Measurements from ENCODE around the gene ASB8. TPM values are rescaled to one million over a fixed set of nuclear protein-coding genes. Genes with fewer than 3 reads are reported as not detected.

The ASB8 gene
- total RNA-seq, 6 experiments from 2014 or later, result 17.7 to 29.3 (median 21.6) TPM

DNA sequence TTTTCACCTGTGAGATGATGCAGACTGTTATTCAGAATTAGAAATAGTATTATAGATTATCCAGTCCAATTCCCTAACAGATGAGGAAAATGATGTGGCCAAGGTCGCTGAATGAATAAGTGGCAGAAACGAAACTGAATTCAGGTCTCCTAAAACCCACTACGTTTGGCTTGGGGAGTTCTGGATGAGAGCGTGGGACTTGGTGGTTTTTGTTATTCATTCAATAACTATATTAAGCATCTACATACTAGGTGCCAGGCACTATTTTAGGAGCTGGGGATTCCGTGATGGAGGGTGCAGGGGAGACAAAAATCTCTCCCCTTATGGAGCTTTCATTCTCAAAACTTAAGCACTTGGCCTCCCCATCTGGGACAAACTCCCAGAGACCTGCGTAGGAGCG, 25.3 kb upstream of the ASB8 start:
- intact Hi-C loops (cut with DNase I), result no loop called here
- peaks cover 0 to 12% (median 0%) of the 10 kb centered on the region in 4 donors for H3K4me1 ChIP-seq
- H3K36me3 ChIP-seq, result no peaks in the 10 kb centered on the region
- ATAC-seq (no peak), DNase-seq (no peak)
- H3K27me3 ChIP-seq, result peaks cover 0 to 12% of the 10 kb centered on the region in 2 donors
- H3K27ac ChIP-seq, result no peak overlapping the region
- TF ChIP-seq POLR2A (IDR thresholded peaks at IDR 0.05), result no peak
- TF ChIP-seq, protein P1, sequence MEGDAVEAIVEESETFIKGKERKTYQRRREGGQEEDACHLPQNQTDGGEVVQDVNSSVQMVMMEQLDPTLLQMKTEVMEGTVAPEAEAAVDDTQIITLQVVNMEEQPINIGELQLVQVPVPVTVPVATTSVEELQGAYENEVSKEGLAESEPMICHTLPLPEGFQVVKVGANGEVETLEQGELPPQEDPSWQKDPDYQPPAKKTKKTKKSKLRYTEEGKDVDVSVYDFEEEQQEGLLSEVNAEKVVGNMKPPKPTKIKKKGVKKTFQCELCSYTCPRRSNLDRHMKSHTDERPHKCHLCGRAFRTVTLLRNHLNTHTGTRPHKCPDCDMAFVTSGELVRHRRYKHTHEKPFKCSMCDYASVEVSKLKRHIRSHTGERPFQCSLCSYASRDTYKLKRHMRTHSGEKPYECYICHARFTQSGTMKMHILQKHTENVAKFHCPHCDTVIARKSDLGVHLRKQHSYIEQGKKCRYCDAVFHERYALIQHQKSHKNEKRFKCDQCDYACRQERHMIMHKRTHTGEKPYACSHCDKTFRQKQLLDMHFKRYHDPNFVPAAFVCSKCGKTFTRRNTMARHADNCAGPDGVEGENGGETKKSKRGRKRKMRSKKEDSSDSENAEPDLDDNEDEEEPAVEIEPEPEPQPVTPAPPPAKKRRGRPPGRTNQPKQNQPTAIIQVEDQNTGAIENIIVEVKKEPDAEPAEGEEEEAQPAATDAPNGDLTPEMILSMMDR (IDR thresholded peaks at IDR 0.05), result no peak
- H3K4me3 ChIP-seq, result peak overlapping the region; percentile 39 to 56 (median 43)
- no peaks in the 10 kb centered on the region for H3K9me3 ChIP-seq
- WGBS (ENCODE audit: insufficient coverage, low coverage, low lambda C conversion rate, missing lambda C conversion rate), result 6% methylated on average over 6 of the region's 7 CpGs

DNA sequence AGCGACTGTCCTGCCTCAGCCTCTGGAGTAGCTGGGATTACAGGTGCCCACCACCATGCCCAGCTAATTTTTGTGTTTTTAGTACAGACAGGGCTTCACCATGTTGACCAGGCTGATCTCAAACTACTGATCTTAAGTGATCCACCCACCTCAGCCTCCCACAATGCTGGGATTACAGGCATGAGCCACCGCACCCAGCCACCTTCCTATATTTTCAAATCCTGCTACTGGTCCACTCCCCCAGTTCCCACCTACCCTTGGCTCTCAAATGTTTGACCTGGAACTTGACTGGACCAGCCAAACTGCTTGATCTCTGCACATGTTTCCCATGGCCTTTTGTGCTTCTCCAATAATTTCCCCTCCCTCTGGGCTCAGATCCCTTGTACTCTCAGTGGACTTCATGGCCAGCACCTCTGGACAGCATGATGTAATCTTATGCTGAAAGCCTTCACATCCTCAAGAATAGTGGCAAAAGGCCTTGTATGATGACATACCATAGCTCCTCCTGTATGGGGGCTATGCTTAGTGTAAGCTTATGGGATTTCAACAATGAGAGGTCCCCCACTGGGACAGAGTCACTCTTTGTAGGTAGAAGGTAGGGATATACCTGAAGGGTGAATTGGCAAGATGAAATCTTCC, 23.7 kb upstream of the ASB8 start:
- ATAC-seq, result no peak
- H3K9me3 ChIP-seq, result no peaks in the 10 kb centered on the region
- DNase-seq, result no peak
- TF ChIP-seq POLR2A (IDR thresholded peaks at IDR 0.05), result no peak
- TF ChIP-seq, protein P1 (IDR thresholded peaks at IDR 0.05), result no peak
- no peaks in the 10 kb centered on the region for H3K36me3 ChIP-seq
- intact Hi-C loops (cut with DNase I), result no loop called here
- H3K4me3 ChIP-seq, result no peak overlapping the region
- H3K27me3 ChIP-seq, result peaks cover 0 to 12% of the 10 kb centered on the region in 2 donors
- H3K27ac ChIP-seq, result no peak overlapping the region
- WGBS (ENCODE audit: insufficient coverage, low coverage, low lambda C conversion rate, missing lambda C conversion rate), result 100% methylated on average over 2 of the region's 2 CpGs
- H3K4me1 ChIP-seq, result peaks cover 0 to 12% (median 0%) of the 10 kb centered on the region in 4 donors

DNA sequence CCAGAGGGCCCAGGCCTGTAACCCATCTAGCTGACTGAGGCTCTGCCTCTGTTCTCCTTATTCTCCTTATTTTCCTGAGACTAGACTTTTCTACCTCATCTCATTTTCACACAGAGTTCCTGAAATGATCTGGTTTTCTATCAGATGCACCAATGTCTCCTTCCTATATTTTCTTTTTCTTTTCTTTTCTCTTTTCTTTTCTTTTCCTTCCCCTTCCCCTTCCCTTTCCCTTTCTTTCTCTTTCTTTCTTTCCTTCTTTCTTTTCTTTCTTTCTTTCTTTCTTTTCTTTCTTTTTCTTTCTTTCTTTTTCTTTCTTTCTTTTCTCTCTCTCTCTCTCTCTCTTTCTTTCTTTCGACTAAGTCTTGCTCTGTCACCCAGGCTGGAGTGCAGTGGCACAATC, 23.1 kb upstream of the ASB8 start:
- Histone ChIP-seq H3K4me3 (no peak overlapping the region), H3K9me3 (no peaks in the 10 kb centered on the region), H3K27ac (no peak overlapping the region), H3K4me1 (peaks cover 0 to 12% (median 0%) of the 10 kb centered on the region in 4 donors), H3K27me3 (peaks cover 0 to 12% of the 10 kb centered on the region in 2 donors), H3K36me3 (no peaks in the 10 kb centered on the region)
- ATAC-seq (no peak), DNase-seq (no peak)
- WGBS (ENCODE audit: insufficient coverage, low coverage, low lambda C conversion rate, missing lambda C conversion rate), result 50% methylated on average over 1 of the region's 1 CpG
- intact Hi-C loops (cut with DNase I), result no loop called here
- TF ChIP-seq, protein P1 (IDR thresholded peaks at IDR 0.05), result no peak
- no peak for TF ChIP-seq POLR2A (IDR thresholded peaks at IDR 0.05)

DNA sequence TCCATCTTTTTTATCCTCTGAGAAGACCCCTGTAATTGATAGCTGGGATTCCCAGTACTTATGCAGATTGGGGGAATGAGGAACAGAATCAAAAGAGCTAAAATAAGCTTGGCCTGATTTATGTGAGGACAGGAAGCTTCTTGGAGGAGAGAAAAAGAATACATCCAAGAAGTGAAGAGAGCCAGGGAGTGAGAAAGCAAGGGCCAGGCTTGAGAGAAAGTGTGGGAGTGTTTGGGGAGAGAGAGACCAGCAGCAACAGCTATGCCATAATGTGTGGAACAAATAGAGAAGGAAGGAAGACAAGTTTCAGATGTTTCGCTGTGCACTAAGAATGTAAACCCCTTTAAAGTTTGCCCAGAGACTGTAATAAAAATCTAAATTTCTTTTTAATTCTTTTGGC, 22.2 kb upstream of the ASB8 start:
- intact Hi-C loops (cut with DNase I), result no loop called here
- H3K27me3 ChIP-seq, result peaks cover 0 to 10% of the 10 kb centered on the region in 2 donors
- no peak for ATAC-seq
- H3K4me3 ChIP-seq, result no peak overlapping the region
- no peak overlapping the region for H3K27ac ChIP-seq
- H3K4me1 ChIP-seq, result peaks cover 0 to 12% (median 0%) of the 10 kb centered on the region in 4 donors
- no peak for TF ChIP-seq POLR2A (IDR thresholded peaks at IDR 0.05)
- no peak for DNase-seq
- H3K9me3 ChIP-seq, result no peaks in the 10 kb centered on the region
- no peaks in the 10 kb centered on the region for H3K36me3 ChIP-seq
- 82% methylated on average over 1 of the region's 1 CpG for WGBS (ENCODE audit: insufficient coverage, low coverage, low lambda C conversion rate, missing lambda C conversion rate)

DNA sequence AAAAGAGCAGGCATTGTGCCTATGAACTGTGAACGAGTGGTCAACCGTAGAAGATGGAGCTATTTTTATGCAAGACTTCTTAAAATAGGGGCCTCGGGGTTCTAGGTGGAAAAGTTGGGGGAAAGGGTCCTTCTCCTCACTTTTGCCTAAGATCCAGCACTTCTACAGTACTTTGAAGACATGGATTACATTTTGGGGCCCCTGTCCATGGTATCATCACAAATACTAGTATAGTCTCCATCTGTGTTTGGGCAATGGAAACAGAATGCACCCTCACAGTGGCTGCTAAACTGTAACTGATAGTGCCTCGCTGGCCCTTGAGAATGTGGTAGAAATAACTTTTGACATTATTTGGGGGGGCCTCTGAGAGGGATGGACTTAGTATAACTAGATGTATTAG, 20.7 kb upstream of the ASB8 start:
- H3K36me3 ChIP-seq, result no peaks in the 10 kb centered on the region
- no peak overlapping the region for H3K4me3 ChIP-seq
- TF ChIP-seq, protein P1 (IDR thresholded peaks at IDR 0.05), result no peak
- no peak for TF ChIP-seq POLR2A (IDR thresholded peaks at IDR 0.05)
- H3K9me3 ChIP-seq, result no peaks in the 10 kb centered on the region
- H3K27ac ChIP-seq, result no peak overlapping the region
- H3K27me3 ChIP-seq, result no peaks in the 10 kb centered on the region
- intact Hi-C loops (cut with DNase I), result no loop called here
- WGBS (ENCODE audit: insufficient coverage, low coverage, low lambda C conversion rate, missing lambda C conversion rate), result 27% methylated on average over 4 of the region's 4 CpGs
- ATAC-seq (no peak), DNase-seq (no peak)
- H3K4me1 ChIP-seq, result peaks cover 0 to 5% (median 0%) of the 10 kb centered on the region in 4 donors

Measured in right lobe of liver (tissue), 6 donors.